Sigmoid colon (tissue), 4 donors: ENCODE results near the gene BACH1.

Experiments
- CTCF ChIP-seq, 4 experiments: fragments of 450-650 bp in 3 of 4; fragments of 200-600 bp in 1 of 4; IDR thresholded peaks; one replicate each; pipeline ENCODE4 v1.5.1; 2016 to 2019; ENCODE audit warnings: antibody characterized with exemption in 4 of 4, mild to moderate bottlenecking in 3 of 4, moderate library complexity in 2 of 4
- POLR2A ChIP-seq, 2 donors: fragments of 450-650 bp; IDR thresholded peaks; one replicate each; pipeline ENCODE4 v1.6.1; 2016; ENCODE audit warnings: antibody characterized with exemption in 2 of 2, mild to moderate bottlenecking in 2 of 2, moderate library complexity in 2 of 2
- POLR2AphosphoS5 ChIP-seq, 4 donors: sonication (generic); formaldehyde crosslinking; IDR thresholded peaks; one replicate each; pipeline ENCODE4 v1.6.1; 2017; ENCODE audit warnings: antibody characterized with exemption in 4 of 4

- no peak for TF ChIP-seq CTCF (IDR thresholded peaks at IDR 0.05)
- TF ChIP-seq POLR2A (IDR thresholded peaks at IDR 0.05), result no peak
- TF ChIP-seq POLR2AphosphoS5 (IDR thresholded peaks at IDR 0.05), result no peak
Observed at GRCh38 chr21:29289317-29289716, 9.4 kb upstream of the BACH1 start.
